Astrocyte of the cerebellum (primary cell): Measurements from ENCODE around the gene RASL11A.
"Not testable (repeated sequence)": the region's sequence is repeated elsewhere in the genome, so short reads cannot be mapped to it uniquely, and the experiment has no call there.

Source experiments
- DNase-seq: peaks from one replicate; pipeline ENCODE4 v3.0.0-alpha.2; 2011; ENCODE audit warnings: low read depth
- H3K4me3 ChIP-seq: 2 replicates; pipeline ENCODE4 v1.5.1; 2011; ENCODE audit warnings: mild to moderate bottlenecking, low read depth, low read length, moderate library complexity
- CTCF ChIP-seq: IDR thresholded peaks from 2 replicates; pipeline ENCODE4 v1.5.1; 2012; ENCODE audit warnings: low read length, low read depth, moderate library complexity, mild to moderate bottlenecking; ENCODE audit errors: missing control alignments
- in situ Hi-C: cut with HindIII; loops from 2 replicates; pipeline ENCODE4 v1.10.0; 2017; ENCODE audit warnings: low sequenced_read_pairs

The RASL11A gene

GRCh38 chr13:27293873-27294515 lies 23.4 kb downstream of the RASL11A start:
- no peak for DNase-seq
- H3K4me3 ChIP-seq: no peak overlapping the region
- in situ Hi-C loops: no loop called here
- no peak for TF ChIP-seq CTCF

GRCh38 chr13:27295096-27295495 lies 24.5 kb downstream of the RASL11A start:
- no peak for TF ChIP-seq CTCF
- in situ Hi-C loops: no loop called here
- H3K4me3 ChIP-seq: no peak overlapping the region
- no peak for DNase-seq

- H3K4me3 ChIP-seq: no peak overlapping the region
- TF ChIP-seq CTCF: no peak
- in situ Hi-C loops: no loop called here
- DNase-seq: no peak
Measured at GRCh38 chr13:27295660-27296059, 25.0 kb downstream of the RASL11A start.

- no peak overlapping the region for H3K4me3 ChIP-seq
- TF ChIP-seq CTCF: no peak
- DNase-seq: no peak
- in situ Hi-C loops: no loop called here
Measured at GRCh38 chr13:27296496-27296895, 25.9 kb downstream of the RASL11A start.

GRCh38 chr13:27298849-27299248 lies 28.2 kb downstream of the RASL11A start:
- DNase-seq: no peak
- TF ChIP-seq CTCF: no peak
- H3K4me3 ChIP-seq: no peak overlapping the region
- in situ Hi-C loops: no loop called here

GRCh38 chr13:27300406-27300805 lies 29.8 kb downstream of the RASL11A start:
- in situ Hi-C loops, DNase-seq, H3K4me3 ChIP-seq: not testable (repeated sequence)

GRCh38 chr13:27300941-27301586 lies 30.4 kb downstream of the RASL11A start:
- in situ Hi-C loops: no loop called here
- no peak for DNase-seq
- no peak for TF ChIP-seq CTCF
- no peak overlapping the region for H3K4me3 ChIP-seq
